ENCODE measurements around the gene RSPO3. TPM values are rescaled to one million over a fixed set of nuclear protein-coding genes. Genes with fewer than 3 reads are reported as not detected.

Gene RSPO3
- total RNA-seq, 1 experiment from 2014 or later = not detected

DNA sequence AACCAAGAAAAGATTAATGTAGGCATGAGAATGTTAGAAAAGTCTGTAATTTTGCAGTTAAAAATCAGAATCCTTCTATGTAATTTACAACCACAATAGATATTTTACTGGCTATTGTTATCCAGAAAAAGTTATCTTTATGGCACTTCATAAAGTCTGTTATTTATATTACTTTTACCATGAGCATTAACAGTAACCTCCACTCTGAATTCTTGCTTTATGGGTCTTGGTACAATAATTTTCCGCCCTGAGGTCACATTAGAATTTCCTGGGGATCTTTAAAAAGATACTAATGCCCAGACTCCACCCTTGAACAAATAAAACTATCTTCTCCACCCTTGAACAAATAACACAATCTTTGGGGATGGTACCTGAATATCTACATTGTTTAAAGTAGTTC is 9.6 kb downstream of the RSPO3 start (continued):
- TF ChIP-seq, protein P1, sequence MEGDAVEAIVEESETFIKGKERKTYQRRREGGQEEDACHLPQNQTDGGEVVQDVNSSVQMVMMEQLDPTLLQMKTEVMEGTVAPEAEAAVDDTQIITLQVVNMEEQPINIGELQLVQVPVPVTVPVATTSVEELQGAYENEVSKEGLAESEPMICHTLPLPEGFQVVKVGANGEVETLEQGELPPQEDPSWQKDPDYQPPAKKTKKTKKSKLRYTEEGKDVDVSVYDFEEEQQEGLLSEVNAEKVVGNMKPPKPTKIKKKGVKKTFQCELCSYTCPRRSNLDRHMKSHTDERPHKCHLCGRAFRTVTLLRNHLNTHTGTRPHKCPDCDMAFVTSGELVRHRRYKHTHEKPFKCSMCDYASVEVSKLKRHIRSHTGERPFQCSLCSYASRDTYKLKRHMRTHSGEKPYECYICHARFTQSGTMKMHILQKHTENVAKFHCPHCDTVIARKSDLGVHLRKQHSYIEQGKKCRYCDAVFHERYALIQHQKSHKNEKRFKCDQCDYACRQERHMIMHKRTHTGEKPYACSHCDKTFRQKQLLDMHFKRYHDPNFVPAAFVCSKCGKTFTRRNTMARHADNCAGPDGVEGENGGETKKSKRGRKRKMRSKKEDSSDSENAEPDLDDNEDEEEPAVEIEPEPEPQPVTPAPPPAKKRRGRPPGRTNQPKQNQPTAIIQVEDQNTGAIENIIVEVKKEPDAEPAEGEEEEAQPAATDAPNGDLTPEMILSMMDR (IDR thresholded peaks at IDR 0.05 in 2 of 3, conservative IDR thresholded peaks at IDR 0.05 in 1 of 3; ENCODE audit: borderline replicate concordance in 1 of 3, insufficient read depth in 1 of 3, low read depth in 2 of 3, low read length in 2 of 3) = no peak
- TF ChIP-seq SIN3A (IDR thresholded peaks at IDR 0.05; ENCODE audit: low read depth) (no peak), FOSL1 (IDR thresholded peaks at IDR 0.05; ENCODE audit: low read depth) (no peak), ZBTB33 (IDR thresholded peaks at IDR 0.05; ENCODE audit: extremely low read depth, insufficient replicate concordance, low read length) (no peak), CBX3 (IDR thresholded peaks at IDR 0.05; ENCODE audit: low read depth) (no peak), CEBPB (IDR thresholded peaks at IDR 0.05; ENCODE audit: low read depth) (no peak)
- TF ChIP-seq, protein P2, sequence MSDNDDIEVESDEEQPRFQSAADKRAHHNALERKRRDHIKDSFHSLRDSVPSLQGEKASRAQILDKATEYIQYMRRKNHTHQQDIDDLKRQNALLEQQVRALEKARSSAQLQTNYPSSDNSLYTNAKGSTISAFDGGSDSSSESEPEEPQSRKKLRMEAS (IDR thresholded peaks at IDR 0.05) = no peak

- Histone ChIP-seq H3K4me3 (replicated peaks in 1 of 2; ENCODE audit: low read depth in 1 of 2, low read length in 2 of 2) (no peak overlapping the region), H3K27me3 (ENCODE audit: insufficient read depth, low read length) (peaks cover 37% of the 10 kb centered on the region)
These were observed 10.8 kb downstream of the RSPO3 start for GRCh38 chr6:127129251-127129650.

More at GRCh38 chr6:127129251-127129650, 10.8 kb downstream of the RSPO3 start:
- H3K36me3 ChIP-seq (ENCODE audit: control insufficient read depth in 1 of 2, insufficient read depth in 2 of 2, low read length in 2 of 2) = no peaks in the 10 kb centered on the region
- H3K9ac ChIP-seq (ENCODE audit: low read length) = no peak overlapping the region
- no peak for DNase-seq (ENCODE audit: low read depth, low spot score)
- no peaks in the 10 kb centered on the region for H4K20me1 ChIP-seq (ENCODE audit: insufficient read depth)
- H3K4me1 ChIP-seq (ENCODE audit: control insufficient read depth in 1 of 2, insufficient read depth in 2 of 2, low read length in 2 of 2) = no peaks in the 10 kb centered on the region
- no peak overlapping the region for H2AFZ ChIP-seq (ENCODE audit: low read depth, low read length, poor library complexity, severe bottlenecking)
- no peak overlapping the region for H3K27ac ChIP-seq (ENCODE audit: low read depth, low read length)
- no peak for ATAC-seq
- H3K79me2 ChIP-seq (ENCODE audit: insufficient read depth, low read length) = no peaks in the 10 kb centered on the region
- no TSS peak for BruUV-seq (replicated peaks)
- no peak overlapping the region for H3K4me2 ChIP-seq (ENCODE audit: low read length)
- RAD21 ChIA-PET (ENCODE audit: low non-redundant PET in 1 of 2, low total read pairs in 2 of 2, uncharacterized antibody in 2 of 2, unreplicated experiment in 2 of 2) = no interaction called here
- intact Hi-C loops (cut with micrococcal nuclease) = loop anchor here (10.0 kb wide), 1 partner anchor 1364 kb away; no protein-coding TSS in a partner anchor
- H3K9me3 ChIP-seq (ENCODE audit: control insufficient read depth in 1 of 2, insufficient read depth in 1 of 2, low read depth in 1 of 2, low read length in 2 of 2) = no peaks in the 10 kb centered on the region
- TF ChIP-seq ELF1 (IDR thresholded peaks at IDR 0.05; ENCODE audit: borderline replicate concordance, low read depth) (no peak), ZNF274 (IDR thresholded peaks at IDR 0.05; ENCODE audit: low read depth, low read length) (no peak), TCF7L2 (IDR thresholded peaks at IDR 0.05; ENCODE audit: borderline replicate concordance, extremely low read depth, insufficient read depth, insufficient read length) (no peak)
- CTCF ChIA-PET = no interaction called here
- POLR2A ChIA-PET = no interaction called here
- H3K9me2 ChIP-seq (ENCODE audit: insufficient read depth) = no peaks in the 10 kb centered on the region
